GM18867 (cell line): ENCODE measurements around the gene OLFML2A.
A peak's percentile ranks its signal among the peaks of the same experiment; 100 is the strongest.
"Not testable (repeated sequence)": the region's sequence is repeated elsewhere in the genome, so short reads cannot be mapped to it uniquely, and the experiment has no call there.

ENCODE experiments used
- ATAC-seq: cut with Tn5 transposase; IDR thresholded peaks from one replicate; pipeline ENCODE4 v1.9.1; 2021; ENCODE audit warnings: mild to moderate bottlenecking, moderate library complexity; ENCODE audit not compliant: unreplicated experiment

OLFML2A gene

GRCh38 chr9:124760719-124761118 lies 16.2 kb upstream of the OLFML2A start:
- ATAC-seq, result no peak

GRCh38 chr9:124761196-124761595 lies 15.7 kb upstream of the OLFML2A start:
- no peak for ATAC-seq

- ATAC-seq, result no peak
Measured at GRCh38 chr9:124761710-124762109, 15.2 kb upstream of the OLFML2A start.

- no peak for ATAC-seq
Measured at GRCh38 chr9:124762633-124763032, 14.3 kb upstream of the OLFML2A start.

- ATAC-seq, result peak; percentile 52
Measured at GRCh38 chr9:124764774-124765438, 12.0 kb upstream of the OLFML2A start.

GRCh38 chr9:124765439-124765835 lies 11.5 kb upstream of the OLFML2A start:
- no peak for ATAC-seq

- ATAC-seq, result no peak
Measured at GRCh38 chr9:124766326-124766725, 10.6 kb upstream of the OLFML2A start.

- ATAC-seq, result no peak
Measured at GRCh38 chr9:124766815-124767554, 9.9 kb upstream of the OLFML2A start.

- no peak for ATAC-seq
Measured at GRCh38 chr9:124767821-124768220, 9.1 kb upstream of the OLFML2A start.

GRCh38 chr9:124768334-124768733 lies 8.6 kb upstream of the OLFML2A start:
- ATAC-seq, result no peak

- no peak for ATAC-seq
Measured at GRCh38 chr9:124768750-124769548, 8.0 kb upstream of the OLFML2A start.

GRCh38 chr9:124769549-124770358 lies 7.2 kb upstream of the OLFML2A start:
- ATAC-seq, result no peak

GRCh38 chr9:124770359-124771020 lies 6.4 kb upstream of the OLFML2A start:
- ATAC-seq, result peak; percentile 1

GRCh38 chr9:124771021-124771866 lies 5.7 kb upstream of the OLFML2A start, which contains the start of gene NR6A1:
Gene NR6A1, minus strand, starts transcription at chr9:124771311.
- ATAC-seq, result peak; percentile 88

GRCh38 chr9:124771867-124772679 lies 4.9 kb upstream of the OLFML2A start:
- ATAC-seq, result no peak

GRCh38 chr9:124772877-124773276 lies 4.1 kb upstream of the OLFML2A start:
- not testable (repeated sequence) for ATAC-seq

GRCh38 chr9:124773473-124774128 lies 3.3 kb upstream of the OLFML2A start:
- ATAC-seq, result no peak
